Activated T-cell treated with anti-CD3 and anti-CD28 coated beads, Interleukin-2, amount 50 U/mL, for 24 hours (primary cell): ENCODE data around the gene SLC16A12.

ENCODE experiments used
- DNase-seq: peaks from one replicate; pipeline ENCODE4 v3.0.0-alpha.2; 2020
- H3K27ac Mint-ChIP-seq: 2 replicates; pipeline ENCODE4 v1.8.0; 2020; ENCODE audit warnings: mild to moderate bottlenecking, mixed read lengths
- H3K27me3 Mint-ChIP-seq: 2 replicates; pipeline ENCODE4 v1.8.0; 2020; ENCODE audit warnings: mixed read lengths
- H3K36me3 Mint-ChIP-seq: 2 replicates; pipeline ENCODE4 v1.8.0; 2020; ENCODE audit warnings: low read depth, mixed read lengths
- H3K4me1 Mint-ChIP-seq: 2 replicates; pipeline ENCODE4 v1.8.0; 2020; ENCODE audit warnings: low read depth, mixed read lengths
- H3K4me3 Mint-ChIP-seq: 2 replicates; pipeline ENCODE4 v1.8.0; 2020; ENCODE audit warnings: mild to moderate bottlenecking, moderate library complexity, mixed read lengths
- H3K9me3 Mint-ChIP-seq: 2 replicates; pipeline ENCODE4 v1.8.0; 2020; ENCODE audit warnings: mixed read lengths

SLC16A12 gene

GRCh38 chr10:89535171-89536012, at the start of gene SLC16A12:
Gene SLC16A12, minus strand, starts transcription at chr10:89535594. Its CDS starts 73,016 bp downstream, at chr10:89462578.
- Mint-ChIP-seq H3K27ac (no peak within 1 kb of the TSS), H3K9me3 (no peaks in the 10 kb centered on the region), H3K4me1 (peaks cover 13% of the 10 kb centered on the region), H3K4me3 (peak within 1 kb of the TSS; percentile 27), H3K27me3 (peaks cover 83% of the 10 kb centered on the region), H3K36me3 (no peaks in the 10 kb centered on the region)
- DNase-seq, result no peak

GRCh38 chr10:89582022-89582421, 46.6 kb upstream of the SLC16A12 start:
- no peak for DNase-seq
- no peaks in the 10 kb centered on the region for H3K4me1 Mint-ChIP-seq
- no peak overlapping the region for H3K4me3 Mint-ChIP-seq
- H3K9me3 Mint-ChIP-seq, result no peaks in the 10 kb centered on the region
- no peaks in the 10 kb centered on the region for H3K36me3 Mint-ChIP-seq
- H3K27ac Mint-ChIP-seq, result no peak overlapping the region
- H3K27me3 Mint-ChIP-seq, result no peaks in the 10 kb centered on the region

GRCh38 chr10:89580243-89580642, 44.8 kb upstream of the SLC16A12 start:
- Mint-ChIP-seq H3K27ac (no peak overlapping the region), H3K4me3 (no peak overlapping the region), H3K27me3 (no peaks in the 10 kb centered on the region), H3K9me3 (no peaks in the 10 kb centered on the region), H3K36me3 (no peaks in the 10 kb centered on the region), H3K4me1 (no peaks in the 10 kb centered on the region)
- DNase-seq, result no peak

GRCh38 chr10:89576696-89577095, 41.3 kb upstream of the SLC16A12 start:
- H3K27me3 Mint-ChIP-seq, result no peaks in the 10 kb centered on the region

GRCh38 chr10:89576022-89576421, 40.6 kb upstream of the SLC16A12 start:
- no peak for DNase-seq
- Mint-ChIP-seq H3K4me1 (no peaks in the 10 kb centered on the region), H3K27me3 (no peaks in the 10 kb centered on the region), H3K9me3 (no peaks in the 10 kb centered on the region), H3K27ac (no peak overlapping the region), H3K36me3 (no peaks in the 10 kb centered on the region), H3K4me3 (no peak overlapping the region)

More at GRCh38 chr10:89576696-89577095, 41.3 kb upstream of the SLC16A12 start:
- H3K4me1 Mint-ChIP-seq, result no peaks in the 10 kb centered on the region
- H3K9me3 Mint-ChIP-seq, result no peaks in the 10 kb centered on the region
- DNase-seq, result no peak
- no peak overlapping the region for H3K4me3 Mint-ChIP-seq
- no peak overlapping the region for H3K27ac Mint-ChIP-seq
- H3K36me3 Mint-ChIP-seq, result no peaks in the 10 kb centered on the region

GRCh38 chr10:89575031-89575430, 39.6 kb upstream of the SLC16A12 start:
- Mint-ChIP-seq H3K4me1 (no peaks in the 10 kb centered on the region), H3K27ac (no peak overlapping the region), H3K36me3 (no peaks in the 10 kb centered on the region), H3K9me3 (no peaks in the 10 kb centered on the region), H3K4me3 (no peak overlapping the region), H3K27me3 (no peaks in the 10 kb centered on the region)
- no peak for DNase-seq

- DNase-seq, result no peak
- no peak overlapping the region for H3K27ac Mint-ChIP-seq
- H3K4me3 Mint-ChIP-seq, result no peak overlapping the region
- no peaks in the 10 kb centered on the region for H3K4me1 Mint-ChIP-seq
- no peaks in the 10 kb centered on the region for H3K27me3 Mint-ChIP-seq
- H3K36me3 Mint-ChIP-seq, result no peaks in the 10 kb centered on the region
- H3K9me3 Mint-ChIP-seq, result no peaks in the 10 kb centered on the region
Measured at GRCh38 chr10:89574368-89574767, 39.0 kb upstream of the SLC16A12 start.

GRCh38 chr10:89567576-89568245, 32.3 kb upstream of the SLC16A12 start:
- Mint-ChIP-seq H3K27me3 (peaks cover 12% of the 10 kb centered on the region), H3K4me1 (peaks cover 1% of the 10 kb centered on the region), H3K27ac (no peak overlapping the region), H3K9me3 (no peaks in the 10 kb centered on the region), H3K36me3 (no peaks in the 10 kb centered on the region), H3K4me3 (no peak overlapping the region)
- no peak for DNase-seq

- Mint-ChIP-seq H3K27me3 (peaks cover 12% of the 10 kb centered on the region), H3K9me3 (no peaks in the 10 kb centered on the region), H3K27ac (no peak overlapping the region), H3K4me1 (peaks cover 1% of the 10 kb centered on the region), H3K36me3 (no peaks in the 10 kb centered on the region), H3K4me3 (no peak overlapping the region)
- DNase-seq, result no peak
Measured at GRCh38 chr10:89566992-89567391, 31.6 kb upstream of the SLC16A12 start.

GRCh38 chr10:89566095-89566950, 30.9 kb upstream of the SLC16A12 start:
- no peaks in the 10 kb centered on the region for H3K9me3 Mint-ChIP-seq
- no peaks in the 10 kb centered on the region for H3K36me3 Mint-ChIP-seq
- no peak overlapping the region for H3K4me3 Mint-ChIP-seq
- peaks cover 12% of the 10 kb centered on the region for H3K27me3 Mint-ChIP-seq
- peaks cover 1% of the 10 kb centered on the region for H3K4me1 Mint-ChIP-seq
- no peak overlapping the region for H3K27ac Mint-ChIP-seq
- no peak for DNase-seq

GRCh38 chr10:89565180-89565579, 29.8 kb upstream of the SLC16A12 start:
- H3K4me1 Mint-ChIP-seq, result peaks cover 1% of the 10 kb centered on the region
- no peak overlapping the region for H3K27ac Mint-ChIP-seq
- no peak for DNase-seq
- H3K36me3 Mint-ChIP-seq, result no peaks in the 10 kb centered on the region
- H3K27me3 Mint-ChIP-seq, result peaks cover 12% of the 10 kb centered on the region
- H3K4me3 Mint-ChIP-seq, result no peak overlapping the region
- no peaks in the 10 kb centered on the region for H3K9me3 Mint-ChIP-seq

GRCh38 chr10:89563861-89564478, 28.6 kb upstream of the SLC16A12 start:
- no peak for DNase-seq
- Mint-ChIP-seq H3K4me1 (peaks cover 1% of the 10 kb centered on the region), H3K27ac (no peak overlapping the region), H3K9me3 (no peaks in the 10 kb centered on the region), H3K4me3 (no peak overlapping the region), H3K27me3 (peaks cover 12% of the 10 kb centered on the region), H3K36me3 (no peaks in the 10 kb centered on the region)

GRCh38 chr10:89563311-89563710, 27.9 kb upstream of the SLC16A12 start:
- Mint-ChIP-seq H3K4me3 (no peak overlapping the region), H3K27me3 (peaks cover 15% of the 10 kb centered on the region), H3K4me1 (peaks cover 1% of the 10 kb centered on the region), H3K27ac (no peak overlapping the region), H3K36me3 (no peaks in the 10 kb centered on the region), H3K9me3 (no peaks in the 10 kb centered on the region)
- no peak for DNase-seq

GRCh38 chr10:89556600-89556999, 21.2 kb upstream of the SLC16A12 start:
- peaks cover 6% of the 10 kb centered on the region for H3K27me3 Mint-ChIP-seq
- H3K4me1 Mint-ChIP-seq, result no peaks in the 10 kb centered on the region
- H3K27ac Mint-ChIP-seq, result no peak overlapping the region
- no peak for DNase-seq
- H3K9me3 Mint-ChIP-seq, result no peaks in the 10 kb centered on the region
- no peak overlapping the region for H3K4me3 Mint-ChIP-seq
- no peaks in the 10 kb centered on the region for H3K36me3 Mint-ChIP-seq
